SK-N-SH (cell line): ENCODE data around the gene CCT6A. TPM values are rescaled to one million over a fixed set of nuclear protein-coding genes. Genes with fewer than 3 reads are reported as not detected.

Experiments used
- CTCF ChIA-PET: fragments of 300-600, 350-600 bp; formaldehyde crosslinking; extraction: SDS; loops from one replicate; lab custom pipeline; 2021; lab: Yijun Ruan, JAX
- POLR2A ChIA-PET: fragments of 350-600 bp; sonication (Branson Sonifier 250); formaldehyde crosslinking; extraction: SDS; loops from one replicate; lab custom pipeline; 2020; ENCODE audit warnings: antibody characterized with exemption, inconsistent platforms; lab: Yijun Ruan, JAX
- DNase-seq: peaks from one replicate; pipeline ENCODE4 v3.0.0; 2012
- H2AFZ ChIP-seq: fragments of 200-600 bp; sonication (generic); 2 replicates; pipeline ENCODE4 v1.8.1; 2016; ENCODE audit warnings: antibody characterized with exemption, mild to moderate bottlenecking, low read depth
- H3F3A ChIP-seq: fragments of 200-600 bp; sonication (generic); replicated peaks from 2 replicates; pipeline ENCODE3; 2016; ENCODE audit warnings: antibody characterized with exemption, mild to moderate bottlenecking; ENCODE audit not compliant: insufficient read depth
- H3K27ac ChIP-seq, 2 experiments: fragments of 200-500 bp in 1 of 2; fragments of 200-600 bp in 1 of 2; sonication (Bioruptor generic) in 1 of 2; sonication (generic), shearing (Covaris generic) in 1 of 2; 2 replicates each; pipeline versions ENCODE4 v1.5.1 to v1.6.1; 2014 to 2016; ENCODE audit warnings: low read depth in 2 of 2, inconsistent platforms in 1 of 2, low read length in 1 of 2, mild to moderate bottlenecking in 1 of 2, mixed read lengths in 1 of 2
- H3K27me3 ChIP-seq: fragments of 200-600 bp; sonication (generic), shearing (Covaris generic); 2 replicates; pipeline ENCODE4 v1.6.1; 2016; ENCODE audit warnings: mixed run types; ENCODE audit not compliant: insufficient read depth
- H3K36me3 ChIP-seq, 2 experiments: fragments of 200-500 bp in 1 of 2; fragments of 200-600 bp in 1 of 2; sonication (Bioruptor generic) in 1 of 2; sonication (generic) in 1 of 2; replicated peaks in 1 of 2; 2 replicates each; pipeline versions ENCODE3 to v1.5.1; 2014 to 2016; ENCODE audit warnings: low read length in 1 of 2, mild to moderate bottlenecking in 1 of 2; ENCODE audit not compliant: insufficient read depth in 2 of 2, control insufficient read depth in 1 of 2
- H3K4me1 ChIP-seq, 2 experiments: fragments of 200-500 bp in 1 of 2; fragments of 200-600 bp in 1 of 2; sonication (Bioruptor generic) in 1 of 2; sonication (generic), shearing (Covaris generic) in 1 of 2; 2 replicates each; pipeline versions ENCODE4 v1.5.1 to v1.6.1; 2014 to 2016; ENCODE audit warnings: low read depth in 1 of 2, low read length in 1 of 2, mixed run types in 1 of 2; ENCODE audit not compliant: insufficient read depth in 2 of 2, control insufficient read depth in 1 of 2
- H3K4me2 ChIP-seq: fragments of 200-600 bp; sonication (generic), shearing (Covaris generic); 2 replicates; pipeline ENCODE4 v1.6.1; 2017; ENCODE audit warnings: mixed run types
- H3K4me3 ChIP-seq, 2 experiments: fragments of 200-500 bp in 1 of 2; fragments of 200-600 bp in 1 of 2; sonication (Bioruptor generic) in 1 of 2; sonication (generic), shearing (Covaris generic) in 1 of 2; 2 replicates each; pipeline versions ENCODE4 v1.5.1 to v1.8.1; 2014 to 2016; ENCODE audit warnings: low read depth in 2 of 2, inconsistent platforms in 1 of 2, low read length in 1 of 2, mild to moderate bottlenecking in 1 of 2, mixed read lengths in 1 of 2, moderate library complexity in 1 of 2
- H3K79me2 ChIP-seq: fragments of 200-600 bp; sonication (generic); 2 replicates; pipeline ENCODE4 v1.8.1; 2017; ENCODE audit warnings: mild to moderate bottlenecking; ENCODE audit not compliant: insufficient read depth
- H3K9ac ChIP-seq: fragments of 200-600 bp; sonication (generic); 2 replicates; pipeline ENCODE4 v1.6.1; 2017; ENCODE audit warnings: mixed run types
- H3K9me2 ChIP-seq: fragments of 200-600 bp; sonication (generic); 2 replicates; pipeline ENCODE4 v1.6.1; 2017; ENCODE audit warnings: mixed run types
- H3K9me3 ChIP-seq: fragments of 200-600 bp; sonication (generic); 2 replicates; pipeline ENCODE4 v1.6.1; 2017; ENCODE audit warnings: mixed run types, mild to moderate bottlenecking, moderate library complexity
- H4K20me1 ChIP-seq: fragments of 200-600 bp; sonication (generic); 2 replicates; pipeline ENCODE4 v1.6.1; 2017; ENCODE audit warnings: mild to moderate bottlenecking, mixed run types; ENCODE audit not compliant: insufficient read depth
- CHD2 ChIP-seq: fragments of 150-350 bp; IDR thresholded peaks from 2 replicates; pipeline ENCODE4 v1.6.1; 2018; ENCODE audit warnings: low read length; ENCODE audit not compliant: partially characterized antibody
- CTCF ChIP-seq: fragments of 200-600 bp; sonication (generic); IDR thresholded peaks from 2 replicates; pipeline ENCODE4 v1.6.1; 2017; ENCODE audit warnings: antibody characterized with exemption, mild to moderate bottlenecking, moderate library complexity
- ELF1 ChIP-seq: IDR thresholded peaks from 2 replicates; pipeline ENCODE4 v1.4.0; 2012
- EZH2phosphoT487 ChIP-seq: fragments of 200-600 bp; sonication (generic); IDR thresholded peaks from 2 replicates; pipeline ENCODE4 v1.6.1; 2017; ENCODE audit warnings: low read depth, mixed run types, mild to moderate bottlenecking, antibody characterized with exemption, moderate library complexity, borderline replicate concordance
- FOSL2 ChIP-seq: IDR thresholded peaks from 2 replicates; pipeline ENCODE4 v1.4.0; 2012; ENCODE audit warnings: low read depth, mild to moderate bottlenecking, moderate library complexity, borderline replicate concordance
- FOXJ3 ChIP-seq: sonication (generic); formaldehyde crosslinking; IDR thresholded peaks from 2 replicates; pipeline ENCODE4 v1.5.1; 2020; ENCODE audit warnings: mild to moderate bottlenecking, missing genetic modification reagents
- JUND ChIP-seq: IDR thresholded peaks from 2 replicates; pipeline ENCODE4 v1.4.0; 2012
- MAX ChIP-seq: IDR thresholded peaks from 2 replicates; pipeline ENCODE4 v1.4.0; 2012; ENCODE audit warnings: low read depth
- MXI1 ChIP-seq: IDR thresholded peaks from 2 replicates; pipeline ENCODE4 v1.6.1; 2012; ENCODE audit warnings: mild to moderate bottlenecking, low read depth, low read length, improper control_type of control experiment
- PBX3 ChIP-seq: IDR thresholded peaks from 2 replicates; pipeline ENCODE4; 2012
- RXRA ChIP-seq: IDR thresholded peaks from 2 replicates; pipeline ENCODE4 v1.4.0; 2012; ENCODE audit warnings: low read depth, mild to moderate bottlenecking, borderline replicate concordance
- YY1 ChIP-seq: IDR thresholded peaks from 2 replicates; pipeline ENCODE4 v1.4.0; 2012; ENCODE audit warnings: low read depth, mild to moderate bottlenecking
- WGBS: methylation state at CpG from one replicate; pipeline ENCODE4 v1.1.6; 2017; ENCODE audit warnings: low lambda C conversion rate; 5-methylcytosine and 5-hydroxymethylcytosine counted together
- polyA plus RNA-seq, 3 experiments: library from polyadenylated mRNA; depleted of rRNA; stranded (reverse); fragments of >200 nt; gene quantifications; 2 replicates each; pipeline ENCODE4 v1.2.3, GENCODE V29; 2012
- TF ChIP-seq, protein P1 (sequence below): IDR thresholded peaks from 2 replicates; pipeline ENCODE4 v1.4.0; 2012; ENCODE audit warnings: low read depth, borderline replicate concordance
- TF ChIP-seq, protein P2 (sequence below): IDR thresholded peaks from 2 replicates; pipeline ENCODE4 v1.4.0; 2012; ENCODE audit warnings: low read depth, borderline replicate concordance

CCT6A gene
- polyA plus RNA-seq, 1 of the 3 experiments (the other 2 are of a cell fraction): 221 TPM

DNA sequence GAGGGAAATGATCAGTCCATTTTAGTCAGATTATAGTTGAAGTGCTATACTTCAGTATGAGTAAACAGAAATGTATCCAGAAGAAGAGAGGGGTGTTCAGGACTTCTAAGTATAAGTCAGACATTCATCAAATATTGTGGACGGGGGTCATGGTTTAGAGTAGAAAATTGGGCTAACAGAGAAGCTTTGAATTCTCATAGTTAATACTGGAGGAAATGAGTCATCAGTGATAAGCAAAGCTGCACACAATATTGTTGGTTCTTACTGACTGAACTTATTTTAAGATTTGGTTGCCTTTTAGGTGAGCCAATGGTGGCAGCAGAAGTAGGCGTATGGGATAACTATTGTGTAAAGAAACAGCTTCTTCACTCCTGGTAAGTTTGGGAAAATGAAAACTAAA is 10.8 kb downstream of the CCT6A start (continued):
- TF ChIP-seq PBX3 (peak; percentile 48), ELF1 (no peak)

DNA sequence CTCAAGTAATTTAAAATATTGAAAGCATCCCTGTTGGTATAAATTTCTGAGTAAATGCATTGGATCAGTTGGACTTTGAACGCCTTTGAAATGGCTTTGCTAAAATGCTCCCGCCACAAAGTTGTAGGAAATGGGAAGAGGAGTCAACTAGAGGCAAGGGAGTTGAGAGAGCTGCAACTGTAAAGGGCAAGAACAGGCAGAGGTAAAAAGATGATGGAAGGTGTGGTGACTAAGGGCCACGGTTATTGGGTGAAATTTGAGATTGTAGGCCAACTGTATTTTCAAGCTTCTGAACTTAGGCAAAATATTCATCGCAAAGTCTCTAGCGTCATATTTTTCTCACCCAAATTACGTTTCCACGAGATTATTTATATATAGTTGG is 11.9 kb downstream of the CCT6A start:
- 72% methylated on average over 7 of the region's 7 CpGs for WGBS
- Histone ChIP-seq H4K20me1 (peaks cover 11% of the 10 kb centered on the region), H3K9me2 (no peaks in the 10 kb centered on the region), H3K9me3 (no peaks in the 10 kb centered on the region), H3K27me3 (no peaks in the 10 kb centered on the region), H3K4me3 (no peak overlapping the region), H3K4me2 (peak overlapping the region; percentile 92), H3K9ac (no peak overlapping the region), H3K27ac (peak overlapping the region; percentile 78 to 90), H3F3A (peaks cover 55% of the 10 kb centered on the region), H3K79me2 (peaks cover 52% of the 10 kb centered on the region), H2AFZ (0 out of 2 replicates have a peak overlapping the region, but pooled peaks have one; percentile 69), H3K4me1 (peaks cover 4 to 23% of the 10 kb centered on the region in 2 experiments; a peak in 3 of 4 replicates), H3K36me3 (peaks cover 51 to 56% of the 10 kb centered on the region in 2 experiments)
- no peak for DNase-seq
- ChIA-PET POLR2A (interaction anchor here (1.4 to 4.3 kb wide), 2 partner anchors 13 to 99 kb away, joined by 5 to 36 read pairs; partner anchors contain the start of genes CCT6A, NIPSNAP2 and PSPH), CTCF (interaction anchor here (0.5 to 3.2 kb wide), 8 partner anchors 9 to 1608 kb away, joined by 3 to 25 read pairs (median 6); partner anchors contain the start of genes CCT6A and PSPH)
- TF ChIP-seq JUND (no peak), CHD2 (no peak), MAX (no peak), FOSL2 (no peak), YY1 (no peak), MXI1 (no peak)
- TF ChIP-seq, protein P1, sequence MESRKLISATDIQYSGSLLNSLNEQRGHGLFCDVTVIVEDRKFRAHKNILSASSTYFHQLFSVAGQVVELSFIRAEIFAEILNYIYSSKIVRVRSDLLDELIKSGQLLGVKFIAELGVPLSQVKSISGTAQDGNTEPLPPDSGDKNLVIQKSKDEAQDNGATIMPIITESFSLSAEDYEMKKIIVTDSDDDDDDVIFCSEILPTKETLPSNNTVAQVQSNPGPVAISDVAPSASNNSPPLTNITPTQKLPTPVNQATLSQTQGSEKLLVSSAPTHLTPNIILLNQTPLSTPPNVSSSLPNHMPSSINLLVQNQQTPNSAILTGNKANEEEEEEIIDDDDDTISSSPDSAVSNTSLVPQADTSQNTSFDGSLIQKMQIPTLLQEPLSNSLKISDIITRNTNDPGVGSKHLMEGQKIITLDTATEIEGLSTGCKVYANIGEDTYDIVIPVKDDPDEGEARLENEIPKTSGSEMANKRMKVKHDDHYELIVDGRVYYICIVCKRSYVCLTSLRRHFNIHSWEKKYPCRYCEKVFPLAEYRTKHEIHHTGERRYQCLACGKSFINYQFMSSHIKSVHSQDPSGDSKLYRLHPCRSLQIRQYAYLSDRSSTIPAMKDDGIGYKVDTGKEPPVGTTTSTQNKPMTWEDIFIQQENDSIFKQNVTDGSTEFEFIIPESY: no peak

GRCh38 chr7:56063882-56064625 is 12.5 kb downstream of the CCT6A start, which contains the start of gene SUMF2:
Gene SUMF2, plus strand, starts transcription at chr7:56064286. Its CDS starts 26 bp downstream, at chr7:56064312.
- H3K4me3 ChIP-seq: peak within 1 kb of the TSS; percentile 70 to 88
- no peak for TF ChIP-seq FOXJ3 (CRISPR knock-in tag)
- TF ChIP-seq, protein P2, sequence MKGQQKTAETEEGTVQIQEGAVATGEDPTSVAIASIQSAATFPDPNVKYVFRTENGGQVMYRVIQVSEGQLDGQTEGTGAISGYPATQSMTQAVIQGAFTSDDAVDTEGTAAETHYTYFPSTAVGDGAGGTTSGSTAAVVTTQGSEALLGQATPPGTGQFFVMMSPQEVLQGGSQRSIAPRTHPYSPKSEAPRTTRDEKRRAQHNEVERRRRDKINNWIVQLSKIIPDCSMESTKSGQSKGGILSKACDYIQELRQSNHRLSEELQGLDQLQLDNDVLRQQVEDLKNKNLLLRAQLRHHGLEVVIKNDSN: 0 out of 2 replicates have a peak, but pooled peaks have one; percentile 10
- no peak for TF ChIP-seq EZH2phosphoT487
- TF ChIP-seq CTCF: peak; percentile 24; the same call in 1 of the 2 replicates
- peak; percentile 57; the same call in 1 of the 2 replicates for TF ChIP-seq PBX3
- no peak for TF ChIP-seq RXRA

More at GRCh38 chr7:56063882-56064625, 12.5 kb downstream of the CCT6A start, which contains the start of gene SUMF2:
- H3K9me3 ChIP-seq: no peaks in the 10 kb centered on the region
- WGBS: 3% methylated on average over 29 of the region's 49 CpGs
- peak within 1 kb of the TSS; percentile 92 for H3K4me2 ChIP-seq
- peak within 1 kb of the TSS; percentile 87 for H2AFZ ChIP-seq
- POLR2A ChIA-PET: interaction anchor here (0.6 to 4.3 kb wide), 9 partner anchors 10 to 100 kb away, joined by 4 to 36 read pairs (median 5); partner anchors contain the start of genes CCT6A, CHCHD2, NIPSNAP2 and PSPH
- peaks cover 49% of the 10 kb centered on the region for H3F3A ChIP-seq
- peak; percentile 99 for DNase-seq
- CTCF ChIA-PET: interaction anchor here (0.8 to 3.2 kb wide), 10 partner anchors 10 to 423 kb away, joined by 3 to 25 read pairs (median 5); partner anchors contain the start of genes CCT6A, NUPR2 and PSPH
- H4K20me1 ChIP-seq: peaks cover 11% of the 10 kb centered on the region
- H3K9me2 ChIP-seq: no peaks in the 10 kb centered on the region
- H3K79me2 ChIP-seq: peaks cover 50% of the 10 kb centered on the region
- peaks cover 49 to 56% of the 10 kb centered on the region in 2 experiments for H3K36me3 ChIP-seq
- H3K27me3 ChIP-seq: no peaks in the 10 kb centered on the region
- H3K27ac ChIP-seq: peak within 1 kb of the TSS; percentile 78 to 90
- H3K9ac ChIP-seq: peak within 1 kb of the TSS; percentile 87
- H3K4me1 ChIP-seq: peaks cover 4 to 23% of the 10 kb centered on the region in 2 experiments; a peak in 3 of 4 replicates
